ENCODE measurements around the gene MBNL2. TPM values are rescaled to one million over a fixed set of nuclear protein-coding genes. Genes with fewer than 3 reads are reported as not detected.

MBNL2 gene
- polyA plus RNA-seq, 1 experiment, result 27.4 TPM

GRCh38 chr13:97435323-97435722 lies 213.2 kb downstream of the MBNL2 start:
- H3K36me3 ChIP-seq (ENCODE audit: control insufficient read depth, insufficient read depth, low read length), result no peaks in the 10 kb centered on the region
- TF ChIP-seq CTCF (IDR thresholded peaks at IDR 0.05; ENCODE audit: insufficient read depth, low read depth, low read length), result no peak
- peak overlapping the region; percentile 76 for H3K4me3 ChIP-seq (ENCODE audit: low read depth, low read length)
- no peak for DNase-seq (ENCODE audit: low read depth)
- ChIA-PET CTCF (no interaction called here), POLR2A (no interaction called here)
- H3K27me3 ChIP-seq (ENCODE audit: control insufficient read depth, insufficient read depth, low read length), result no peaks in the 10 kb centered on the region

GRCh38 chr13:97435794-97436193 lies 213.7 kb downstream of the MBNL2 start:
- ChIA-PET POLR2A (no interaction called here), CTCF (interaction anchor here (0.7 kb wide), 1 partner anchor 23 kb away, joined by 3 read pairs; no protein-coding TSS in a partner anchor)
- no peaks in the 10 kb centered on the region for H3K27me3 ChIP-seq (ENCODE audit: control insufficient read depth, insufficient read depth, low read length)
- no peaks in the 10 kb centered on the region for H3K36me3 ChIP-seq (ENCODE audit: control insufficient read depth, insufficient read depth, low read length)
- H3K4me3 ChIP-seq (ENCODE audit: low read depth, low read length), result peak overlapping the region; percentile 10
- TF ChIP-seq CTCF (IDR thresholded peaks at IDR 0.05; ENCODE audit: insufficient read depth, low read depth, low read length), result no peak
- no peak for DNase-seq (ENCODE audit: low read depth)

GRCh38 chr13:97436845-97437244 lies 214.7 kb downstream of the MBNL2 start:
- TF ChIP-seq CTCF (IDR thresholded peaks at IDR 0.05; ENCODE audit: insufficient read depth, low read depth, low read length), result no peak
- ChIA-PET CTCF (no interaction called here), POLR2A (no interaction called here)
- Histone ChIP-seq H3K27me3 (ENCODE audit: control insufficient read depth, insufficient read depth, low read length) (no peaks in the 10 kb centered on the region), H3K4me3 (ENCODE audit: low read depth, low read length) (no peak overlapping the region), H3K36me3 (ENCODE audit: control insufficient read depth, insufficient read depth, low read length) (no peaks in the 10 kb centered on the region)
- DNase-seq (ENCODE audit: low read depth), result no peak

GRCh38 chr13:97437729-97438128 lies 215.6 kb downstream of the MBNL2 start:
- Histone ChIP-seq H3K4me3 (ENCODE audit: low read depth, low read length) (no peak overlapping the region), H3K27me3 (ENCODE audit: control insufficient read depth, insufficient read depth, low read length) (no peaks in the 10 kb centered on the region), H3K36me3 (ENCODE audit: control insufficient read depth, insufficient read depth, low read length) (no peaks in the 10 kb centered on the region)
- DNase-seq (ENCODE audit: low read depth), result no peak
- TF ChIP-seq CTCF (IDR thresholded peaks at IDR 0.05; ENCODE audit: insufficient read depth, low read depth, low read length), result no peak
- ChIA-PET CTCF (no interaction called here), POLR2A (no interaction called here)

GRCh38 chr13:97438856-97439595 lies 216.9 kb downstream of the MBNL2 start:
- ChIA-PET POLR2A (no interaction called here), CTCF (no interaction called here)
- Histone ChIP-seq H3K4me3 (ENCODE audit: low read depth, low read length) (no peak overlapping the region), H3K36me3 (ENCODE audit: control insufficient read depth, insufficient read depth, low read length) (no peaks in the 10 kb centered on the region), H3K27me3 (ENCODE audit: control insufficient read depth, insufficient read depth, low read length) (no peaks in the 10 kb centered on the region)
- no peak for DNase-seq (ENCODE audit: low read depth)
- TF ChIP-seq CTCF (IDR thresholded peaks at IDR 0.05; ENCODE audit: insufficient read depth, low read depth, low read length), result no peak
